ENCODE results near the gene UBE2H.
"Not testable (repeated sequence)": the region's sequence is repeated elsewhere in the genome, so short reads cannot be mapped to it uniquely, and the experiment has no call there.

Gene UBE2H

GRCh38 chr7:129908181-129908580, 44.6 kb downstream of the UBE2H start:
- DNase-seq (ENCODE audit: low read depth): no peak

GRCh38 chr7:129907122-129907736, 45.5 kb downstream of the UBE2H start:
- no peak for DNase-seq (ENCODE audit: low read depth)

- no peak for DNase-seq (ENCODE audit: low read depth)
Observed at GRCh38 chr7:129906700-129907099, 46.1 kb downstream of the UBE2H start.

- no peak for DNase-seq (ENCODE audit: low read depth)
Observed at GRCh38 chr7:129903935-129904334, 48.8 kb downstream of the UBE2H start.

- DNase-seq (ENCODE audit: low read depth): no peak
Observed at GRCh38 chr7:129902788-129903422, 49.9 kb downstream of the UBE2H start.

GRCh38 chr7:129898502-129899160, 54.1 kb downstream of the UBE2H start:
- DNase-seq (ENCODE audit: low read depth): no peak

- no peak for DNase-seq (ENCODE audit: low read depth)
Observed at GRCh38 chr7:129898007-129898406, 54.8 kb downstream of the UBE2H start.

GRCh38 chr7:129896568-129897382, 56.0 kb downstream of the UBE2H start:
- DNase-seq (ENCODE audit: low read depth): no peak

- not testable (repeated sequence) for DNase-seq (ENCODE audit: low read depth)
Observed at GRCh38 chr7:129894184-129894583, 58.6 kb downstream of the UBE2H start.

- DNase-seq (ENCODE audit: low read depth): no peak
Observed at GRCh38 chr7:129890090-129890489, 62.7 kb downstream of the UBE2H start.

- no peak for DNase-seq (ENCODE audit: low read depth)
Observed at GRCh38 chr7:129889133-129889844, 63.5 kb downstream of the UBE2H start.

GRCh38 chr7:129887865-129888264, 64.9 kb downstream of the UBE2H start:
- DNase-seq (ENCODE audit: low read depth): no peak

- no peak for DNase-seq (ENCODE audit: low read depth)
Observed at GRCh38 chr7:129886818-129887186, 66.0 kb downstream of the UBE2H start.

- DNase-seq (ENCODE audit: low read depth): no peak
Observed at GRCh38 chr7:129886167-129886817, 66.5 kb downstream of the UBE2H start.

GRCh38 chr7:129884495-129884894, 68.3 kb downstream of the UBE2H start:
- no peak for DNase-seq (ENCODE audit: low read depth)

GRCh38 chr7:129883151-129883550, 69.6 kb downstream of the UBE2H start:
- no peak for DNase-seq (ENCODE audit: low read depth)

- no peak for DNase-seq (ENCODE audit: low read depth)
Observed at GRCh38 chr7:129882531-129882930, 70.2 kb downstream of the UBE2H start.

GRCh38 chr7:129877146-129877792, 75.5 kb downstream of the UBE2H start:
- no peak for DNase-seq (ENCODE audit: low read depth)

- DNase-seq (ENCODE audit: low read depth): no peak
Observed at GRCh38 chr7:129875745-129876411, 76.9 kb downstream of the UBE2H start.

GRCh38 chr7:129875160-129875559, 77.6 kb downstream of the UBE2H start:
- DNase-seq (ENCODE audit: low read depth): no peak
